Trophoblast cell (in vitro differentiated cells and primary cell): Measurements from ENCODE around the gene FBXL19.

Experiments used
- DNase-seq, 2 donors: peaks; one replicate each; pipeline ENCODE4 v3.0.0-alpha.2; 2016
- H2AFZ ChIP-seq: 2 replicates; pipeline ENCODE4 v1.6.1; 2013; ENCODE audit warnings: low read length, moderate library complexity, mild to moderate bottlenecking; ENCODE audit not compliant: insufficient read depth, poor library complexity
- H2AK5ac ChIP-seq: 2 replicates; pipeline ENCODE4 v1.6.1; 2013; ENCODE audit warnings: mild to moderate bottlenecking, low read length
- H2BK120ac ChIP-seq: 2 replicates; pipeline ENCODE4 v1.6.1; 2013; ENCODE audit warnings: low read length, mild to moderate bottlenecking, moderate library complexity; ENCODE audit not compliant: insufficient read depth, poor library complexity
- H2BK12ac ChIP-seq: 2 replicates; pipeline ENCODE4 v1.6.1; 2013; ENCODE audit warnings: mild to moderate bottlenecking, low read length, moderate library complexity
- H2BK5ac ChIP-seq: 2 replicates; pipeline ENCODE4 v1.6.1; 2013; ENCODE audit warnings: low read length, low read depth, moderate library complexity, mild to moderate bottlenecking; ENCODE audit not compliant: poor library complexity
- H3K14ac ChIP-seq: 2 replicates; pipeline ENCODE4 v1.6.1; 2013; ENCODE audit warnings: mild to moderate bottlenecking, low read length
- H3K18ac ChIP-seq: 2 replicates; pipeline ENCODE4 v1.6.1; 2013; ENCODE audit warnings: mild to moderate bottlenecking, low read length
- H3K23ac ChIP-seq: 2 replicates; pipeline ENCODE4 v1.6.1; 2013; ENCODE audit warnings: low read length
- H3K27ac ChIP-seq: 2 replicates; pipeline ENCODE4 v1.5.1; 2013; ENCODE audit warnings: low read depth, mild to moderate bottlenecking, inconsistent platforms, low read length, moderate library complexity
- H3K27me3 ChIP-seq: 2 replicates; pipeline ENCODE4 v1.6.1; 2013; ENCODE audit warnings: inconsistent platforms, mild to moderate bottlenecking, low read length, moderate library complexity; ENCODE audit not compliant: insufficient read depth
- H3K36me3 ChIP-seq, 2 experiments: 1 replicate in 1 of 2; 2 replicates in 1 of 2; pipeline ENCODE4 v1.6.1; 2013; ENCODE audit warnings: low read length in 2 of 2, mild to moderate bottlenecking in 2 of 2, moderate library complexity in 1 of 2; ENCODE audit not compliant: insufficient read depth in 2 of 2, control insufficient read depth in 1 of 2
- H3K4ac ChIP-seq: 2 replicates; pipeline ENCODE4 v1.6.1; 2013; ENCODE audit warnings: low read depth, mild to moderate bottlenecking, low read length, moderate library complexity
- H3K4me1 ChIP-seq, 2 experiments: 1 replicate in 1 of 2; 2 replicates in 1 of 2; pipeline ENCODE4 v1.6.1; 2013; ENCODE audit warnings: low read length in 2 of 2, mild to moderate bottlenecking in 2 of 2, moderate library complexity in 1 of 2; ENCODE audit not compliant: insufficient read depth in 2 of 2, control insufficient read depth in 1 of 2
- H3K4me2 ChIP-seq: 2 replicates; pipeline ENCODE4 v1.6.1; 2013; ENCODE audit warnings: inconsistent platforms, mild to moderate bottlenecking, low read length, moderate library complexity
- H3K4me3 ChIP-seq: 2 replicates; pipeline ENCODE4 v1.5.1; 2013; ENCODE audit warnings: mild to moderate bottlenecking, low read depth, low read length, inconsistent platforms
- H3K79me1 ChIP-seq: one replicate; pipeline ENCODE4 v1.6.1; 2013; ENCODE audit warnings: low read length
- H3K79me2 ChIP-seq: 2 replicates; pipeline ENCODE4 v1.6.1; 2013; ENCODE audit warnings: low read length, mild to moderate bottlenecking; ENCODE audit not compliant: control insufficient read depth, insufficient read depth, poor library complexity
- H3K9ac ChIP-seq: 2 replicates; pipeline ENCODE4 v1.6.1; 2013; ENCODE audit warnings: mild to moderate bottlenecking, low read length
- H3K9me3 ChIP-seq: 2 replicates; pipeline ENCODE4 v1.6.1; 2013; ENCODE audit warnings: low read depth, mild to moderate bottlenecking, control low read depth, inconsistent platforms, low read length; ENCODE audit not compliant: insufficient read depth
- H4K12ac ChIP-seq: 2 replicates; pipeline ENCODE4 v1.6.1; 2013; ENCODE audit warnings: low read depth, mild to moderate bottlenecking, low read length, moderate library complexity
- H4K8ac ChIP-seq: 2 replicates; pipeline ENCODE4 v1.6.1; 2013; ENCODE audit warnings: low read depth, mild to moderate bottlenecking, low read length, moderate library complexity
- H4K91ac ChIP-seq: one replicate; pipeline ENCODE4 v1.6.1; 2013; ENCODE audit warnings: low read depth, mild to moderate bottlenecking, low read length, moderate library complexity
- WGBS: extraction: QIAGEN DNeasy Blood & Tissue Kit; methylation state at CpG from one replicate; pipeline ENCODE4 v1.1.7; 2013; ENCODE audit warnings: missing lambda C conversion rate; ENCODE audit not compliant: insufficient read length, insufficient coverage; ENCODE audit errors: extremely low coverage; 5-methylcytosine and 5-hydroxymethylcytosine counted together

Gene FBXL19

DNA sequence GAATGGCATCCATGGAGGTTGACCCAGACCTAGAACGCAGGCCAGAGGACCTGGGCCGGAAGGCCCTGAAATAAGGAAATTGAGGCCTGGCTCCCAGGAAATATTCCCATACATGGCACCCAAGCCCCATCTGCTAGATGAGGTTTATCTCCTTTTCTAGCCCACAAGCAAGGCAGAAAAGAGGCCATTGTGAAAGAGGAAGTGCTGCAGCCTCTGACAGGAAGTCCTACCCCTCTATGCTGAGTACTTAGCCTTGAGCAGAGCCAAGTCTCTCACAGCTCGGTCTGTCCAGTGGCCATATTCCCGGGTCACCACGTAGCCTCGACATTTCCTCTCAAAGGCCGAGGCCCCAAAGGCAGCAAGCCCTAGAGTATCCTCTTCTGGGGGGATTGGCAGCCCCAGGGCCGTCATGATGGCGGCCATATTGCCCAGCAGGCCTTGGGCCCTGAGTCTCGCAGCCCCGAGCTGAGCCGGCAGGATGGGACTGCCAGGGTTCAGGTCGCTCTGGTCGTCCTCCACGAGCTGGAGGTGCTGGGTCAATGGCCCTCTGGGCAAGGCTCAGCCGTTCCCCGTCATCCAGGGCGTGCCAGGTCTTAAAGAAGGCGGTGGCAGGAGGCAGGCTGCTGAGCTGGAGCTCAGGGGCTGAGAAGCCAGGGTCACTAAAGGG, 19.1 kb upstream of the FBXL19 start:
- peak overlapping the region; percentile 3 for H4K12ac ChIP-seq
- no peak overlapping the region for H2AFZ ChIP-seq
- no peaks in the 10 kb centered on the region for H3K79me2 ChIP-seq
- H4K91ac ChIP-seq: no peak overlapping the region
- no peak overlapping the region for H2BK12ac ChIP-seq
- no peak overlapping the region for H2BK5ac ChIP-seq
- H3K14ac ChIP-seq: no peak overlapping the region
- no peak overlapping the region for H3K4ac ChIP-seq
- H3K23ac ChIP-seq: no peak overlapping the region
- no peak overlapping the region for H3K4me3 ChIP-seq
- H2BK120ac ChIP-seq: no peak overlapping the region
- H3K27me3 ChIP-seq: no peaks in the 10 kb centered on the region
- no peak for DNase-seq
- no peak overlapping the region for H2AK5ac ChIP-seq
- H3K36me3 ChIP-seq: no peaks in the 10 kb centered on the region
- peak overlapping the region; percentile 28 for H4K8ac ChIP-seq
- no peak overlapping the region for H3K18ac ChIP-seq
- no peak overlapping the region for H3K27ac ChIP-seq
- no peaks in the 10 kb centered on the region for H3K9me3 ChIP-seq
- no peak overlapping the region for H3K4me2 ChIP-seq
- H3K79me1 ChIP-seq: peaks cover 6% of the 10 kb centered on the region
- H3K9ac ChIP-seq: no peak overlapping the region
- peaks cover 0 to 6% of the 10 kb centered on the region in 2 experiments for H3K4me1 ChIP-seq
- WGBS: no CpG with 5 or more reads among the region's 19 CpGs

DNA sequence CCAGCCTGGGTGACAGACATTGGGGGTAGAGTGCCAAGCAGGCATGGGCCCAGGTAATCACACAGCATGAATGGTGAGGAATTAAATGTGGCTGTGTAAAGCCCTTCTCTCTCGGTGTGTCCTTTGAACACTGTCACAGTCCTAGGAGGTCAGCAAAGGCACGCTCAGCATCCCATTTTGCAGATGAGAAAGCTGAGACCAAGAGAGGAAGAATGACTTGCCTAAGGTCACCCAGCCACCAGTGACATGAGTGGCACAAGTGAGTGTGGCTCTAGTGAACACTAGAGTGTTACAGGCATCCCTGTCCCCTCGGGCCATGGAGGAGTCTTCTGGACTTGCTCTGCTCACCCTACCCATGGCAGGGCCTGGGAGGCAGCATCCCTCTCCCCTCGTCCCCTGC, 16.3 kb upstream of the FBXL19 start:
- no peak overlapping the region for H2BK120ac ChIP-seq
- WGBS: no CpG with 5 or more reads among the region's 4 CpGs
- H2AK5ac ChIP-seq: no peak overlapping the region
- no peak overlapping the region for H4K12ac ChIP-seq
- no peaks in the 10 kb centered on the region for H3K27me3 ChIP-seq
- H3K9me3 ChIP-seq: peaks cover 6% of the 10 kb centered on the region
- no peak overlapping the region for H4K91ac ChIP-seq
- H3K79me1 ChIP-seq: peaks cover 4% of the 10 kb centered on the region
- no peak for DNase-seq
- H3K4me1 ChIP-seq: peaks cover 0 to 2% of the 10 kb centered on the region in 2 experiments
- H2BK12ac ChIP-seq: no peak overlapping the region
- no peak overlapping the region for H3K4me3 ChIP-seq
- H2BK5ac ChIP-seq: no peak overlapping the region
- H3K79me2 ChIP-seq: no peaks in the 10 kb centered on the region
- no peak overlapping the region for H3K23ac ChIP-seq
- no peak overlapping the region for H3K9ac ChIP-seq
- no peak overlapping the region for H3K4ac ChIP-seq
- H2AFZ ChIP-seq: no peak overlapping the region
- no peaks in the 10 kb centered on the region for H3K36me3 ChIP-seq
- no peak overlapping the region for H4K8ac ChIP-seq
- no peak overlapping the region for H3K18ac ChIP-seq
- no peak overlapping the region for H3K4me2 ChIP-seq
- no peak overlapping the region for H3K27ac ChIP-seq
- no peak overlapping the region for H3K14ac ChIP-seq

- WGBS: no CpG with 5 or more reads among the region's 18 CpGs
- Histone ChIP-seq H3K9me3 (peaks cover 7% of the 10 kb centered on the region), H2AFZ (no peak overlapping the region), H3K27ac (no peak overlapping the region), H3K27me3 (no peaks in the 10 kb centered on the region), H4K12ac (no peak overlapping the region), H3K14ac (no peak overlapping the region), H2BK120ac (no peak overlapping the region), H3K9ac (no peak overlapping the region), H2BK5ac (no peak overlapping the region), H3K4ac (no peak overlapping the region), H3K18ac (no peak overlapping the region), H3K23ac (peak overlapping the region; percentile 29), H3K4me1 (no peaks in the 10 kb centered on the region), H2AK5ac (no peak overlapping the region), H3K36me3 (no peaks in the 10 kb centered on the region), H3K79me2 (no peaks in the 10 kb centered on the region), H3K79me1 (no peaks in the 10 kb centered on the region), H2BK12ac (no peak overlapping the region), H3K4me3 (no peak overlapping the region), H3K4me2 (no peak overlapping the region), H4K91ac (no peak overlapping the region), H4K8ac (no peak overlapping the region)
- no peak for DNase-seq
Measured at GRCh38 chr16:30910427-30911029, 12.8 kb upstream of the FBXL19 start.

DNA sequence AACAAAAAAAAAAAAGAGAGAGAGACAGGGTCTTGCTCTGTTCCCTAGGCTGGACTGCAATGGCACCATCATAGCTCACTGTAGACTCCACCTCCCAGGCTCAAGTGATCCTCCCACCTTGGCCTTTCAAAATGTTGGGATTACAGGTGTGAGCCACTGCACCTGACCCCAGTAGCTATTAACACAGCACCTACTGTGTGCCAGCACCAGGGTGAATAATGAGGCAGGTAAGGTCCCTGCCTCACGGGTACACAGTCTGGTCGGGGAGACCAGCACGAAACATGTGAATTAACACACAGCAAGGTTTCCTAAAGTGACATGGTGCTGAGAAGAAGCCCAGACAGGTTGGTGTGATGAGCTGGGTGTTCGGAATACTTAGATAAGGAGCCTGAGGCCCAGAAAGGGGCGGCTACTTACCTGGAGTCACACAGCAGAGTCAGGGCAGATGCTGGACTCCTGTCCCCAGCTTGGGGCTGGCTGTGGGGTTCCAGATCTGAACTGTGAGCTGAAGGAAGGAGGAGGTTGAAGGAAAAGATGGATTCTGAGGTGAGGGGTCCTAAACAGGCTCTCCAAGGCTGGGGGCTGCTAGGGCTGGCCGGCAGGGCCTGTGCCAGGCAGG, 10.5 kb upstream of the FBXL19 start:
- Histone ChIP-seq H4K12ac (no peak overlapping the region), H3K27me3 (no peaks in the 10 kb centered on the region), H3K4ac (no peak overlapping the region), H3K4me3 (no peak overlapping the region), H2AFZ (no peak overlapping the region), H2BK5ac (no peak overlapping the region), H3K4me2 (no peak overlapping the region), H3K79me1 (no peaks in the 10 kb centered on the region), H3K27ac (no peak overlapping the region), H3K23ac (no peak overlapping the region), H3K9ac (no peak overlapping the region), H2BK120ac (no peak overlapping the region), H3K9me3 (peaks cover 7% of the 10 kb centered on the region), H2BK12ac (no peak overlapping the region), H3K36me3 (no peaks in the 10 kb centered on the region), H2AK5ac (no peak overlapping the region), H3K18ac (no peak overlapping the region), H3K4me1 (peaks cover 0 to 1% of the 10 kb centered on the region in 2 experiments), H4K8ac (no peak overlapping the region), H3K79me2 (no peaks in the 10 kb centered on the region), H4K91ac (no peak overlapping the region), H3K14ac (no peak overlapping the region)
- DNase-seq: no peak
- WGBS: no CpG with 5 or more reads among the region's 6 CpGs
